ENCODE data around the gene KHSRP. TPM values are rescaled to one million over a fixed set of nuclear protein-coding genes. Genes with fewer than 3 reads are reported as not detected.
A peak's percentile ranks its signal among the peaks of the same experiment; 100 is the strongest.

The KHSRP gene
- total RNA-seq, 1 donor from 2014 or later, result 187 TPM

- peaks cover 18% of the 10 kb centered on the region for H3K27me3 Mint-ChIP-seq (ENCODE audit: low read depth)
- H3K4me3 Mint-ChIP-seq (ENCODE audit: unreplicated experiment), result peak overlapping the region; percentile 85
- TF ChIP-seq CTCF (IDR thresholded peaks at IDR 0.05), result peak; percentile 75
- peak; percentile 99 for DNase-seq (ENCODE audit: low spot score)
- H3K27ac Mint-ChIP-seq (ENCODE audit: unreplicated experiment), result peak overlapping the region; percentile 83
- peaks cover 22% of the 10 kb centered on the region for H3K4me1 Mint-ChIP-seq (ENCODE audit: low read depth)
- peaks cover 1% of the 10 kb centered on the region for H3K9me3 Mint-ChIP-seq (ENCODE audit: low read depth)
- peaks cover 5% of the 10 kb centered on the region for H3K36me3 Mint-ChIP-seq (ENCODE audit: low read depth)
Observed at GRCh38 chr19:6460099-6460884, 35.7 kb upstream of the KHSRP start.

GRCh38 chr19:6459262-6460098 is 34.9 kb upstream of the KHSRP start, which contains the start of gene SLC25A23:
TSS of gene SLC25A23 (minus strand) at chr19:6459792. CDS start at chr19:6459628, 164 bp downstream.
- Mint-ChIP-seq H3K27me3 (ENCODE audit: low read depth) (peaks cover 11% of the 10 kb centered on the region), H3K4me3 (ENCODE audit: unreplicated experiment) (peak within 1 kb of the TSS; percentile 88), H3K4me1 (ENCODE audit: low read depth) (peaks cover 18% of the 10 kb centered on the region), H3K9me3 (ENCODE audit: low read depth) (peaks cover 3% of the 10 kb centered on the region), H3K27ac (ENCODE audit: unreplicated experiment) (peak within 1 kb of the TSS; percentile 83), H3K36me3 (ENCODE audit: low read depth) (peaks cover 8% of the 10 kb centered on the region)
- no peak for TF ChIP-seq CTCF (IDR thresholded peaks at IDR 0.05)
- no peak for DNase-seq (ENCODE audit: low spot score)

DNA sequence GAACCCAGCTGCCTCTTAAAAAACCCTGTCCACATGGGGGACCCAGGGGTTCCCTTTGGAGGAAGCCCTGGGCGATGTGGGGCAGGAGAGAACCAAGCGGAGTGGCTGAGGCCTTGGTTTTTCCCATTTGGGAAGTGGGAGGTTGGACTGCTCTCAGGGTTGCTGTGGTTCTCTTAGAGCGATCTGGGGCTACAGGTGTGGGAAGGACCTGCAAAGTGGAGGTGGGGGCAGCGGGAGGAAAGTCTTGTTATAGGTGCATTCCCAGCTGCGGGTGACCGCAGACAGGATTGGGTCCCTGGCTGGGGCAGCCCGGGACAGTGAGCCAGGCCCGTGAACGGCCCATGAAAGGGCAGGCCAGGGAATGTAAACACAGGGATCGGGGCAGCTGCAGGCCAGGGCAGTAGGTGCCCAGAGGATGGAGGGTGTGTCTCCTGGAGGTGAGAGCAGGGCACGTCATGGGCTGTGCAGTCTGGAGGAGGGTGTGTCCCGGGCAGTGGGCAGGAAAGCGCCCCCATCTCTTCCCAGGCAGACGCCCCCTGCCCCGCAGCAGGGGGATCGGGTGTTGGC is 34.2 kb upstream of the KHSRP start:
- no peak for DNase-seq (ENCODE audit: low spot score)
- Mint-ChIP-seq H3K36me3 (ENCODE audit: low read depth) (peaks cover 13% of the 10 kb centered on the region), H3K4me1 (ENCODE audit: low read depth) (peaks cover 18% of the 10 kb centered on the region), H3K4me3 (ENCODE audit: unreplicated experiment) (peak overlapping the region; percentile 88), H3K9me3 (ENCODE audit: low read depth) (peaks cover 6% of the 10 kb centered on the region), H3K27me3 (ENCODE audit: low read depth) (peaks cover 8% of the 10 kb centered on the region), H3K27ac (ENCODE audit: unreplicated experiment) (peak overlapping the region; percentile 32)
- TF ChIP-seq CTCF (IDR thresholded peaks at IDR 0.05), result no peak

DNA sequence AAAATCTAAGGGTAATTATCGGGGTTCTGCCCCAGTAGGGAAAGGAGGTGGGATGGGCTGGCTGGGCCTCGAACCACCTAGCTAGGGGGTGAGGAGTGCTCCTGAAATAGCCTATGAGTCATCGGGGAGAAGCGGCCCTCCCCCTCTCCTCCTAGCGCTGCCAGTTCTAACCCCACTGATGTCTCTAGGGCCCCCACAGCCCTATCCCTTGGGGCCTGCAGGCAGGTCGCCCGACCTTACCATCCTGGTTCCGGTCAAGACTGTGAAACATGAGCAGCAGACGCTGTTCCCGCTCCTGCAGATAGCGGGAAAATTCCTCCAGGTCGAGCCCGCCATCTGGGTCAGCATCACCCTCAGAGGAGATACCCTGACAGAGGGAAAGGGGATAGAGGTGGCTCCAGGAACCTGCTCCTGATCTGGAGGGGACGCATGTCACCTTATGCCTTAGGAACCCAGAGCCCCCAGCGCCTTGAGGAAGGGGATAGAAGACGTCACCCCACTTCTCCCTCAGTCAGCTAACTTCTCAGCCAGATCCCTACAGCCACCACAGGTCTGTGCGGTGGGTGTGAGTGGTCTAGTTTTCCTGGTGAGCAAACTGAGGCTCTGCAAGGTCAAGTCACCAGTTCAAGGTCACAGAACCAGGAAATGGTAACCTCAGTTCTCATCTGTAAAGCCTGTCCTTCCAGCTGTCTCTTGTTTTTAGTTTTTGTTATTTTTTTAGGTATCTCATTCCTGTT is 33.5 kb upstream of the KHSRP start:
- Mint-ChIP-seq H3K27ac (ENCODE audit: unreplicated experiment) (peak overlapping the region; percentile 32), H3K9me3 (ENCODE audit: low read depth) (peaks cover 9% of the 10 kb centered on the region), H3K4me3 (ENCODE audit: unreplicated experiment) (peak overlapping the region; percentile 88), H3K27me3 (ENCODE audit: low read depth) (peaks cover 7% of the 10 kb centered on the region), H3K4me1 (ENCODE audit: low read depth) (peaks cover 18% of the 10 kb centered on the region), H3K36me3 (ENCODE audit: low read depth) (peaks cover 17% of the 10 kb centered on the region)
- TF ChIP-seq CTCF (IDR thresholded peaks at IDR 0.05), result no peak
- no peak for DNase-seq (ENCODE audit: low spot score)
